ENCODE data around the gene MINDY1. TPM values are rescaled to one million over a fixed set of nuclear protein-coding genes. Genes with fewer than 3 reads are reported as not detected.

Gene MINDY1
- polyA plus RNA-seq, 1 donor from 2014 or later, result 16.1 TPM

DNA sequence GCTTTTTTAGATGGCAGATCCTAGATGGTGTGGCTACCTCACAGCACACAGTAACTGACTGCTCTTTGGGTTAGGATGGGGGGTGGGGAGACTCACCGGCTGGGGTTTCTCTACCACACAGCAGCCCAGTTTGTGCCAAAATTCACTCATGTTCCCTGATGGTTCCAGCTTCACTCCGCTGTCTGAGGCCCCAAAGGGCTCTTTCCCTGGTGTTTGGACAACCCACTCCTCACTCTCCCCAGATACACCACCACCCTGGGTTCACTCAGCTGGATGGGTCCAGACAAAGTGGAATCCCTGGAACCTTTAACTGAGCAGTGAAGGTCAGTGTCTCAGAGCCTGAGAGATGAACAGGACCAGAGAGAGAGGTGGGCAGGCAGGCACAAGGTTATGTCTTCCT is 48.9 kb upstream of the MINDY1 start:
- H3K79me2 ChIP-seq (replicated peaks; ENCODE audit: insufficient read depth, low read length), result peaks cover 36% of the 10 kb centered on the region
- peaks cover 1% of the 10 kb centered on the region for H3F3A ChIP-seq (ENCODE audit: insufficient read depth, low read length, poor library complexity, severe bottlenecking)
- H3K4me2 ChIP-seq (ENCODE audit: low read length), result no peak overlapping the region
- H3K27ac ChIP-seq (ENCODE audit: low read length), result no peak overlapping the region
- H4K20me1 ChIP-seq (ENCODE audit: insufficient read depth), result no peaks in the 10 kb centered on the region
- H3K36me3 ChIP-seq (ENCODE audit: insufficient read depth, low read length), result peaks cover 4% of the 10 kb centered on the region
- no peaks in the 10 kb centered on the region for H3K9me3 ChIP-seq (ENCODE audit: low read length)
- H3K9ac ChIP-seq (ENCODE audit: low read length), result no peak overlapping the region
- no peak overlapping the region for H3K4me3 ChIP-seq (ENCODE audit: low read length)
- H3K9me2 ChIP-seq (ENCODE audit: insufficient read depth, low read length), result no peaks in the 10 kb centered on the region
- TF ChIP-seq TAF1 (IDR thresholded peaks at IDR 0.05; ENCODE audit: low read depth), result no peak
- TF ChIP-seq, protein P1, sequence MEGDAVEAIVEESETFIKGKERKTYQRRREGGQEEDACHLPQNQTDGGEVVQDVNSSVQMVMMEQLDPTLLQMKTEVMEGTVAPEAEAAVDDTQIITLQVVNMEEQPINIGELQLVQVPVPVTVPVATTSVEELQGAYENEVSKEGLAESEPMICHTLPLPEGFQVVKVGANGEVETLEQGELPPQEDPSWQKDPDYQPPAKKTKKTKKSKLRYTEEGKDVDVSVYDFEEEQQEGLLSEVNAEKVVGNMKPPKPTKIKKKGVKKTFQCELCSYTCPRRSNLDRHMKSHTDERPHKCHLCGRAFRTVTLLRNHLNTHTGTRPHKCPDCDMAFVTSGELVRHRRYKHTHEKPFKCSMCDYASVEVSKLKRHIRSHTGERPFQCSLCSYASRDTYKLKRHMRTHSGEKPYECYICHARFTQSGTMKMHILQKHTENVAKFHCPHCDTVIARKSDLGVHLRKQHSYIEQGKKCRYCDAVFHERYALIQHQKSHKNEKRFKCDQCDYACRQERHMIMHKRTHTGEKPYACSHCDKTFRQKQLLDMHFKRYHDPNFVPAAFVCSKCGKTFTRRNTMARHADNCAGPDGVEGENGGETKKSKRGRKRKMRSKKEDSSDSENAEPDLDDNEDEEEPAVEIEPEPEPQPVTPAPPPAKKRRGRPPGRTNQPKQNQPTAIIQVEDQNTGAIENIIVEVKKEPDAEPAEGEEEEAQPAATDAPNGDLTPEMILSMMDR (IDR thresholded peaks at IDR 0.05; ENCODE audit: poor library complexity, severe bottlenecking), result no peak
- no peak for TF ChIP-seq RAD21 (conservative IDR thresholded peaks at IDR 0.05)
- TF ChIP-seq MXI1 (conservative IDR thresholded peaks at IDR 0.05; ENCODE audit: poor library complexity, severe bottlenecking), result no peak
- TF ChIP-seq EP300 (conservative IDR thresholded peaks at IDR 0.05; ENCODE audit: poor library complexity, severe bottlenecking), result no peak
- TF ChIP-seq EZH2 (IDR thresholded peaks at IDR 0.05; ENCODE audit: borderline replicate concordance, insufficient read depth, low read length, poor library complexity, severe bottlenecking), result no peak
- no peak for TF ChIP-seq POLR2AphosphoS5 (IDR thresholded peaks at IDR 0.05)
- TF ChIP-seq, protein P2, sequence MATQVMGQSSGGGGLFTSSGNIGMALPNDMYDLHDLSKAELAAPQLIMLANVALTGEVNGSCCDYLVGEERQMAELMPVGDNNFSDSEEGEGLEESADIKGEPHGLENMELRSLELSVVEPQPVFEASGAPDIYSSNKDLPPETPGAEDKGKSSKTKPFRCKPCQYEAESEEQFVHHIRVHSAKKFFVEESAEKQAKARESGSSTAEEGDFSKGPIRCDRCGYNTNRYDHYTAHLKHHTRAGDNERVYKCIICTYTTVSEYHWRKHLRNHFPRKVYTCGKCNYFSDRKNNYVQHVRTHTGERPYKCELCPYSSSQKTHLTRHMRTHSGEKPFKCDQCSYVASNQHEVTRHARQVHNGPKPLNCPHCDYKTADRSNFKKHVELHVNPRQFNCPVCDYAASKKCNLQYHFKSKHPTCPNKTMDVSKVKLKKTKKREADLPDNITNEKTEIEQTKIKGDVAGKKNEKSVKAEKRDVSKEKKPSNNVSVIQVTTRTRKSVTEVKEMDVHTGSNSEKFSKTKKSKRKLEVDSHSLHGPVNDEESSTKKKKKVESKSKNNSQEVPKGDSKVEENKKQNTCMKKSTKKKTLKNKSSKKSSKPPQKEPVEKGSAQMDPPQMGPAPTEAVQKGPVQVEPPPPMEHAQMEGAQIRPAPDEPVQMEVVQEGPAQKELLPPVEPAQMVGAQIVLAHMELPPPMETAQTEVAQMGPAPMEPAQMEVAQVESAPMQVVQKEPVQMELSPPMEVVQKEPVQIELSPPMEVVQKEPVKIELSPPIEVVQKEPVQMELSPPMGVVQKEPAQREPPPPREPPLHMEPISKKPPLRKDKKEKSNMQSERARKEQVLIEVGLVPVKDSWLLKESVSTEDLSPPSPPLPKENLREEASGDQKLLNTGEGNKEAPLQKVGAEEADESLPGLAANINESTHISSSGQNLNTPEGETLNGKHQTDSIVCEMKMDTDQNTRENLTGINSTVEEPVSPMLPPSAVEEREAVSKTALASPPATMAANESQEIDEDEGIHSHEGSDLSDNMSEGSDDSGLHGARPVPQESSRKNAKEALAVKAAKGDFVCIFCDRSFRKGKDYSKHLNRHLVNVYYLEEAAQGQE (IDR thresholded peaks at IDR 0.05; ENCODE audit: borderline replicate concordance), result no peak
- no peak for TF ChIP-seq SMC3 (conservative IDR thresholded peaks at IDR 0.05; ENCODE audit: poor library complexity)
- no peak overlapping the region for H2AFZ ChIP-seq (ENCODE audit: low read depth, low read length)
- H3K27me3 ChIP-seq (ENCODE audit: insufficient read depth, low read depth, low read length), result no peaks in the 10 kb centered on the region

DNA sequence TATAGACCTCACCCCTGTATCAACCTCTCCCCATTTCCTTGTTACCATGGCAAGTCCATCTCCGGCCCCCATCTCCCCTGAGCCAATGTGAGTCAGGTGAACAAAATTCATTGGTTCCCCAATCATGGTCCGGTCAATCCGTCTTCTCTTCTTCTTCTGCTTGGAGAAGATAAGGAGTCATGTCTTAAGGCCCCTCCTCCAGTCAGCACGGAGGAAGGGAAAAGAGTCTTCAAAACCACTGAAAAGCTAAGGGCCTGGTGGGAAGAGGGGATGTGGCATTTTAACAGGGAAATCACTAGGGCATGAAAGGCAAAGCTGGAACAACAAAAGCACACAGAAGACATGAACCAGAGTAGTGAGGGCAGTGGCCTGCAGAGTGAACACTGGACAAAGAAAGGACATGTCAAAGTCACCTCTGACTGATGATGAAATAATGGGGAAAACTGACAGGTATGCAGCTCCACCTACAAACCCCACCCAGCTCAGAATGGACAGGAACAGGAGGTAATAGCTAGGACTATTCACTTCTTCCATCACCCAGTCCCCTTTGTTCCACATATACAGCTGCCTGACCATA is 48.4 kb upstream of the MINDY1 start:
- Histone ChIP-seq H4K20me1 (ENCODE audit: insufficient read depth) (no peaks in the 10 kb centered on the region), H3K9me3 (ENCODE audit: low read length) (no peaks in the 10 kb centered on the region), H2AFZ (ENCODE audit: low read depth, low read length) (no peak overlapping the region), H3K27me3 (ENCODE audit: insufficient read depth, low read depth, low read length) (no peaks in the 10 kb centered on the region), H3K36me3 (ENCODE audit: insufficient read depth, low read length) (peaks cover 4% of the 10 kb centered on the region), H3K79me2 (replicated peaks; ENCODE audit: insufficient read depth, low read length) (peaks cover 36% of the 10 kb centered on the region), H3K4me3 (ENCODE audit: low read length) (no peak overlapping the region), H3K9ac (ENCODE audit: low read length) (no peak overlapping the region), H3K27ac (ENCODE audit: low read length) (no peak overlapping the region), H3K9me2 (ENCODE audit: insufficient read depth, low read length) (no peaks in the 10 kb centered on the region), H3K4me2 (ENCODE audit: low read length) (no peak overlapping the region), H3F3A (ENCODE audit: insufficient read depth, low read length, poor library complexity, severe bottlenecking) (no peaks in the 10 kb centered on the region)
- TF ChIP-seq, protein P2 (IDR thresholded peaks at IDR 0.05; ENCODE audit: borderline replicate concordance), result no peak
